ENCODE results near the gene TPTE2. TPM values are rescaled to one million over a fixed set of nuclear protein-coding genes. Genes with fewer than 3 reads are reported as not detected.

TPTE2 gene
- total RNA-seq, 6 experiments from 2014 or later = 0.09 TPM; not detected in 5

DNA sequence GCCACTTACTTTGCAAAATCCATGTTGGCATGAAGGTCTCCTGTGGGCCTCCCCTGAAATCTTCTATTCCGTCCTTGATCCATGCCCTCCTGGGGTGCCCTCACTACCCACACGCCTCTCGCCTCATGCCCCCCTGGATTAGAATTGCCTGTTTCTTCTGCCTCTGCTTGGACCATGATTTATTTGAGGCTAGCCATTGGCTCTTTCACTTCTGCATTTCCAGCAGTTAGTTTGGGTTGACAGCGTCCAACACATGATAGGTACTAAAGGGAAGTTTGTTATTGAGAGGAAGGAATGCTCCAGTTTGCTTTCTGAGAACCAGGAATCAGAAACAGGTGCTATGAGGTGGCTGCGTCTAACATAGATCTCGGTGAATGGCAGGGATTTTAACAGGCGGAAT, 30.5 kb upstream of the TPTE2 start:
- Mint-ChIP-seq H3K27me3 (ENCODE audit: insufficient read depth) (peaks cover 3% of the 10 kb centered on the region), H3K36me3 (ENCODE audit: low read depth) (no peaks in the 10 kb centered on the region), H3K4me1 (ENCODE audit: low read depth) (peaks cover 42% of the 10 kb centered on the region), H3K4me3 (no peak overlapping the region), H3K27ac (no peak overlapping the region), H3K9me3 (no peaks in the 10 kb centered on the region)
- no peak for DNase-seq
- TF ChIP-seq, protein P1, sequence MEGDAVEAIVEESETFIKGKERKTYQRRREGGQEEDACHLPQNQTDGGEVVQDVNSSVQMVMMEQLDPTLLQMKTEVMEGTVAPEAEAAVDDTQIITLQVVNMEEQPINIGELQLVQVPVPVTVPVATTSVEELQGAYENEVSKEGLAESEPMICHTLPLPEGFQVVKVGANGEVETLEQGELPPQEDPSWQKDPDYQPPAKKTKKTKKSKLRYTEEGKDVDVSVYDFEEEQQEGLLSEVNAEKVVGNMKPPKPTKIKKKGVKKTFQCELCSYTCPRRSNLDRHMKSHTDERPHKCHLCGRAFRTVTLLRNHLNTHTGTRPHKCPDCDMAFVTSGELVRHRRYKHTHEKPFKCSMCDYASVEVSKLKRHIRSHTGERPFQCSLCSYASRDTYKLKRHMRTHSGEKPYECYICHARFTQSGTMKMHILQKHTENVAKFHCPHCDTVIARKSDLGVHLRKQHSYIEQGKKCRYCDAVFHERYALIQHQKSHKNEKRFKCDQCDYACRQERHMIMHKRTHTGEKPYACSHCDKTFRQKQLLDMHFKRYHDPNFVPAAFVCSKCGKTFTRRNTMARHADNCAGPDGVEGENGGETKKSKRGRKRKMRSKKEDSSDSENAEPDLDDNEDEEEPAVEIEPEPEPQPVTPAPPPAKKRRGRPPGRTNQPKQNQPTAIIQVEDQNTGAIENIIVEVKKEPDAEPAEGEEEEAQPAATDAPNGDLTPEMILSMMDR (IDR thresholded peaks at IDR 0.05) = no peak

DNA sequence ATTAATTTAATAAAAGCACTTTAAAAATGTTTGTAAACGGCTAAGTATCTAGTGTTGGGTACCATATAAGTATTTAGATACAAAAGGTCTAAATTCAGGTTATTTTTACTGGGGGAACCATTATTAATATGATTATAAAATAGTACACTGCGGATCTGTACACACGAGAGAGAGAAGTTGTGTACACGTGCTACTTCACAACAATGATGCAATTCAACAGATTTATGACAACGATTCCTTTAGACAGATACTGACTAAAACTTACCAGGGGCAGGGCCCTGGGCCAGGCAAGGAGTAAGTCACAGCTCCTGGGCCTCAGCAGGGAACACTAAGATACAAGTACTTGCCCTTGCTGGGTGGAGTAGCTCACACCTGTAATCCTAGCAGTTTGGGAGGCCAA, 29.1 kb upstream of the TPTE2 start:
- peaks cover 2% of the 10 kb centered on the region for H3K27me3 Mint-ChIP-seq (ENCODE audit: insufficient read depth)
- H3K27ac Mint-ChIP-seq = no peak overlapping the region
- TF ChIP-seq, protein P1 (IDR thresholded peaks at IDR 0.05) = no peak
- peaks cover 39% of the 10 kb centered on the region for H3K4me1 Mint-ChIP-seq (ENCODE audit: low read depth)
- no peaks in the 10 kb centered on the region for H3K9me3 Mint-ChIP-seq
- no peaks in the 10 kb centered on the region for H3K36me3 Mint-ChIP-seq (ENCODE audit: low read depth)
- DNase-seq = no peak
- no peak overlapping the region for H3K4me3 Mint-ChIP-seq

DNA sequence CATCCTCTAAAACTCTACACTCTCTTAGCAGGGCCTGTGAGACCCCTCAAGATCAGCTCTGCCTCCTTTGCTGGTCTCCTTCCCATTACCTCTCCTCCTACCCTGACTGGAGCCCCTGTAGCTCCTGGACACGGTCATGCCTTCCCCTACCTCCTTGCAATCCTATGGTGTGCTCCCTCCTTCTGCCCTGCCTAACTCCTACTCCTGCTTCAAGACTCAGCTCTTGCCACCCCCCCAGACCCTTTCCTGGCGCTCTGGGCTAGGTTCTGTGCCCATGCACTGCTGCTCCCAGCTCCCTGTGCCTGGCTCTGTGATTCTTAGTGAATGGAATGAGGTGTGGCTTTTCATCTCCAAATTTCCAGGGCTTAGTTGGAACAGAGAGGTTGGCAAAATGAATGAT, 28.0 kb upstream of the TPTE2 start:
- Mint-ChIP-seq H3K4me1 (ENCODE audit: low read depth) (peaks cover 39% of the 10 kb centered on the region), H3K27me3 (ENCODE audit: insufficient read depth) (no peaks in the 10 kb centered on the region; the same call in none of the 2 replicates), H3K4me3 (no peak overlapping the region), H3K36me3 (ENCODE audit: low read depth) (no peaks in the 10 kb centered on the region), H3K27ac (no peak overlapping the region), H3K9me3 (no peaks in the 10 kb centered on the region)
- TF ChIP-seq, protein P1 (IDR thresholded peaks at IDR 0.05) = no peak
- DNase-seq = no peak

- Mint-ChIP-seq H3K27me3 (ENCODE audit: insufficient read depth) (no peaks in the 10 kb centered on the region; the same call in none of the 2 replicates), H3K4me3 (peak overlapping the region; percentile 59), H3K27ac (peak overlapping the region; percentile 77; the same call in 1 of the 2 replicates), H3K36me3 (ENCODE audit: low read depth) (no peaks in the 10 kb centered on the region), H3K9me3 (no peaks in the 10 kb centered on the region), H3K4me1 (ENCODE audit: low read depth) (peaks cover 34% of the 10 kb centered on the region)
- TF ChIP-seq, protein P1 (IDR thresholded peaks at IDR 0.05) = peak; percentile 79
- peak; percentile 77 for DNase-seq
These were observed 26.4 kb upstream of the TPTE2 start for GRCh38 chr13:19587635-19588300.

DNA sequence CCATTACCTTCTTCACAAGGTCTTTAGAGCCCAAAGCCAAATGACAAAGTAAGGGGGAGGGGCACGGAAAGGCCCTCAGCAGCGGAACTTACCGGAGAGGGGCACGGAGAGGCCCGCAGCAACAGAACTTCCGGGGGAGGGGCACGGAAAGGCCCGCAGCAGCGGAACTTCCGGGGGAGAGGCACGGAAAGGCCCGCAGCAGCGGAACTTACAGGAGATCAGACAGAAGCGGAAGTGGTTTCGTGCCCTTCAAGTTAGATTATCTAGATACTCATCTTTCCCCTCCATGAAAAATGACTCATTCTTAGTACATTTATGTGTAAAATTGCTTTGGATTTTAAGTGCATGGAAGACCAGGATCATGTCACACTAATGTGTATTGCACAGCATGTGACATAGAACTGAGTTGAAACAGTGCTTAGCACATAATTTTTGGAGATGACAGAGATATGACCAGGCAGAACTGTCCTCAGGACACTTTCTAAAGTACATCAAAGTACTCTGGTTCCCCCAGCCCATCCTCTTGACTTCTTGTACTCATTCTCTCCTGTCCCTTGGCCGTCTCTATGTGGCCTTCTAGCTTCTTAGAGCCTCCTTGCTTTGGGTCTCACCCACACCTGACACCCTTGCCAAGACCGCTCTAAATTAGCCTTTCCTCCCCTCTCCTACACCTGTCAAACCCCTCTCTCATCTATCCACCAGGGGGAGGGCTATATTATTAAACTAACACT, 25.7 kb upstream of the TPTE2 start:
- H3K36me3 Mint-ChIP-seq (ENCODE audit: low read depth) = no peaks in the 10 kb centered on the region
- H3K4me3 Mint-ChIP-seq = peak overlapping the region; percentile 59
- H3K9me3 Mint-ChIP-seq = no peaks in the 10 kb centered on the region
- H3K27ac Mint-ChIP-seq = peak overlapping the region; percentile 77; the same call in 1 of the 2 replicates
- peak; percentile 76 for DNase-seq
- peaks cover 34% of the 10 kb centered on the region for H3K4me1 Mint-ChIP-seq (ENCODE audit: low read depth)
- TF ChIP-seq, protein P1 (IDR thresholded peaks at IDR 0.05) = no peak
- H3K27me3 Mint-ChIP-seq (ENCODE audit: insufficient read depth) = no peaks in the 10 kb centered on the region; the same call in none of the 2 replicates

Data from HFFc6 (cell line).